AG08395 (cell line): ENCODE results near the gene SLC12A9.
A peak's percentile ranks its signal among the peaks of the same experiment; 100 is the strongest.

ENCODE experiments used
- DNase-seq: peaks from one replicate; pipeline ENCODE4 v3.0.0; 2012; ENCODE audit warnings: mixed read lengths, low spot score

The SLC12A9 gene

GRCh38 chr7:100885440-100886141, 33.1 kb downstream of the SLC12A9 start:
- no peak for DNase-seq

- no peak for DNase-seq
Observed at GRCh38 chr7:100886142-100886935, 33.8 kb downstream of the SLC12A9 start.

GRCh38 chr7:100886936-100887515, 34.5 kb downstream of the SLC12A9 start:
- DNase-seq, result no peak

- DNase-seq, result no peak
Observed at GRCh38 chr7:100887516-100888290, 35.2 kb downstream of the SLC12A9 start.

- no peak for DNase-seq
Observed at GRCh38 chr7:100888291-100888987, 35.9 kb downstream of the SLC12A9 start.

- DNase-seq, result no peak
Observed at GRCh38 chr7:100888988-100889750, 36.7 kb downstream of the SLC12A9 start, which contains the start of gene UFSP1. TSS of gene UFSP1 (minus strand) at chr7:100889715. CDS start at chr7:100889271, 444 bp downstream.

- DNase-seq, result no peak
Observed at GRCh38 chr7:100890653-100891567, 38.4 kb downstream of the SLC12A9 start.

GRCh38 chr7:100891568-100892247, 39.2 kb downstream of the SLC12A9 start:
- DNase-seq, result no peak

GRCh38 chr7:100892364-100893317, 40.1 kb downstream of the SLC12A9 start:
- DNase-seq, result no peak

- no peak for DNase-seq
Observed at GRCh38 chr7:100893318-100893895, 40.9 kb downstream of the SLC12A9 start.

- no peak for DNase-seq
Observed at GRCh38 chr7:100893910-100894721, 41.6 kb downstream of the SLC12A9 start.

GRCh38 chr7:100894860-100895700, 42.6 kb downstream of the SLC12A9 start:
- DNase-seq, result peak; percentile 23

GRCh38 chr7:100895701-100895955, 43.1 kb downstream of the SLC12A9 start, which contains the start of gene ACHE:
TSS of gene ACHE (minus strand) at chr7:100895888. CDS start at chr7:100894232, 1,656 bp downstream.
- no peak for DNase-seq

GRCh38 chr7:100895956-100896731, 43.6 kb downstream of the SLC12A9 start:
- no peak for DNase-seq
